ENCODE measurements around the gene EIF4B.

GRCh38 chr12:53090105-53090504 is 83.8 kb downstream of the EIF4B start:
- TF ChIP-seq POLR2A (IDR thresholded peaks at IDR 0.05; ENCODE audit: low read depth, low read length) (no peak), POLR2AphosphoS5 (IDR thresholded peaks at IDR 0.05; ENCODE audit: low read depth, low read length) (no peak)

Data from GM12892 (cell line).